Measurements from ENCODE around the gene EGFL7. TPM values are rescaled to one million over a fixed set of nuclear protein-coding genes. Genes with fewer than 3 reads are reported as not detected.

EGFL7 gene
- total RNA-seq, 1 donor from 2014 or later: 13.7 TPM

GRCh38 chr9:136659861-136660784, 2.6 kb upstream of the EGFL7 start:
- no peak for DNase-seq

- DNase-seq: no peak
Measured at GRCh38 chr9:136660971-136661550, 1.7 kb upstream of the EGFL7 start.

- DNase-seq: no peak
Measured at GRCh38 chr9:136661641-136662325, 933 bp upstream of the EGFL7 start.

GRCh38 chr9:136662326-136662655, 425 bp upstream of the EGFL7 start:
- no peak for DNase-seq

- DNase-seq: no peak
Measured at GRCh38 chr9:136664000-136664915, 1.5 kb downstream of the EGFL7 start.

- DNase-seq: no peak
Measured at GRCh38 chr9:136665111-136665703, 2.5 kb downstream of the EGFL7 start.

GRCh38 chr9:136665704-136666371, 3.1 kb downstream of the EGFL7 start:
- no peak for DNase-seq

- DNase-seq: no peak
Measured at GRCh38 chr9:136666372-136667213, 3.9 kb downstream of the EGFL7 start.

GRCh38 chr9:136667214-136667939, 4.7 kb downstream of the EGFL7 start:
- no peak for DNase-seq

- DNase-seq: no peak
Measured at GRCh38 chr9:136667940-136668760, 5.4 kb downstream of the EGFL7 start.

- no peak for DNase-seq
Measured at GRCh38 chr9:136668983-136669790, 6.5 kb downstream of the EGFL7 start.

- no peak for DNase-seq
Measured at GRCh38 chr9:136669791-136670464, 7.2 kb downstream of the EGFL7 start.

GRCh38 chr9:136670576-136671253, 8.0 kb downstream of the EGFL7 start:
- DNase-seq: no peak

GRCh38 chr9:136671254-136671614, 8.5 kb downstream of the EGFL7 start:
- no peak for DNase-seq

- no peak for DNase-seq
Measured at GRCh38 chr9:136671646-136672430, 9.1 kb downstream of the EGFL7 start.

All from occipital lobe (tissue), 2 donors.